Measurements from ENCODE around the gene STKLD1.

STKLD1 gene

DNA sequence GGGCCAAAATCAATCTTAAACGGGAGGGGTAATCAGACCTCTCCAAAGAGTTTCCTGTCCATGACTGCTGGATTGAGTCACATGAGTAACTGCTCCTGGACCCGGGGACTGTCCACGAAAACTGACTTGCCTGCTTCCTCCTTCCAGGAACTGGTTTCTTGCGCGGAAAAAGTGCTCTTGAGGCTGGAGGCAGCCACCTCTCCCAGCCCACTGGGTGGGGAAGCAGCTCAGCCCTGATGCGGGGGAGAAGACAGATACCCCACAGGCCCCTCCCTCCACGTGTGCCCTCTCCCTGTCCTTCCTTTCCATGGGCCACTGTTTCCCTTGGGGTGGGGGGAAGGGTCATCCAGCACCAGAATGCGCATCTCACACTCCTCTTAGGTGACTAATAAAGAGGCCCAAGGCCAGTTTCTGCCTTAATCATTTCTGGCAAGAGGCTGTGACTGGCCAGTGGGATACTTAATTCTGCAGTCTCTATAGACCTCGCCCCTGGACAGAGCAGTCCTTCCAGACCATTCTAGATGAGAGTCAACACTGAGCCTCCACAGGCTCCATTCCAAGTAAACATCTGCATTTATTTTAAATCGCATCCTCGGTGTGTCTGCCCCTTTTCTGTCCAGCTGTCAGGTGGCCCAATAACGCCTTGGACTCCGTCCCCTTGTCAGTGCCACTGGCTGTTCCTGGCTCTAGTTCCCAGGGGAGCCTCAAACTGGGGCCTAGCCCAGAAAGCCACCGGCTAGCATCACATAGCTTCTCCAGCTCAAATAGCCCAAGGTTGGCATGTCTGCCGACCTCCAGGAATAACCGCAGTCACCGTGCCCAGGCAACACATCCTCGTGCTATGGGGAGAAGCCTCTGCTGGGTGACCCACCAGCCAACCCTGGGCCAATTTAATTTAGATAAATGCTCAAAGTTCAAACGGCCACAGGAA lies 29.6 kb downstream of the STKLD1 start:
- DNase-seq (ENCODE audit: low read depth in 2 of 2, low spot score in 1 of 2) = no peak

DNA sequence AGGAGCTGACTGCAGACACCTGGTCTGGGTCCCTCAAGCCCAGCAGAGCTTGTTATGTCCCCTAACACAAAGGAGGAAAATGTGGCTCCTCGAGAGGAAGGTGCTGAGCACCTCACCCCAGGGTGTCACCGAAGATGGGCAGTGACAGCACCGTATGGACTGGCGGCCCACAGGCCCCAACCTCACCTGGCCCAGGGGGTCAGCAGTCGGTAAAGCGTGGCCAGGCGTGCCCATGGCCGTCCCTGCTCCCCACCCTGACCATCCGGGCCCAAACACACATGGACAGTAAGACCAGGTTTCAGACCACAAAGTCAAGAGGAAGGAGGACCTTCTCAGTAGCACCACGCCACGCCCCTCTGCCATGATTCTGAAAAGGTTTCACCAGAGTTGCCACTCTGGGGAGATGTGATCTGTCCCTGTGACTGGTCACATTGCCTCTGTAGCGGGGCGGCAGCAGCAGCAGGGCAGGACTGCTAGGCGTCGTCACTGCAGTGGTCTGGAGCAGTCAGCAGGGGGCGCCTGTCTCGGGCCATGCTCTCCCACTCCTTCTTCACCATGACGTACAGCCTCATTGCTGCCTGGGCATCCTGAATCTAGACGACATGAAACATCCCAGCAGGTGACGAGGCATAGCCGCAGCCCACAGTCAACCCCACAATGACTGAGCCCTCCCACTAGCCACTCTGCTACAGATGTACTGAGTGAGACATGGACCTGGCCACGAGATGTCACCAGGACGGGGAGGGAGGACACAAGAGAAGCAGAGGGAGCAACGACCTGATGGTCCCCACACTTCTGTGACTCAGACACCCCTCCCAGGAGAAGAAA lies 30.5 kb downstream of the STKLD1 start:
- peak; percentile 50 to 67 for DNase-seq (ENCODE audit: low read depth in 2 of 2, low spot score in 1 of 2)

DNA sequence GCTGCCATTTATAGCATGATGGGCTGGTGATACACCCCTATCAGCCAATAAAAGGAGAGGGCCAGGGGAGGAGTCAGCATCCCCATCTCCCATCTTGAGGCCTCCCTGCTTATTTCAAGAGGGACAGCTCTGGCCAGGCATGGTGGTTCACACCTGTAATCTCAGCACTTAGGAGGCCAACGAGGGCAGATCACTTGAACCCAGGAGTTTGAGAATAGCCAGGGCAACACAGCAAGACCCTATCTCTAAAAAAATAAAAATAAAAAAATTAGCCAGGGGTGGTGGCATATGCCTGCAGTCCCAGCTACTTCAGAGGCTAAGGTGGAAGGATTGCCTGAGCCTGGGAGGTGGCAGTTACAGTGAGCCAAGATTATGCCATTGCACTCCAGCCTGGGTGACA lies 31.9 kb downstream of the STKLD1 start:
- no peak for DNase-seq (ENCODE audit: low read depth in 2 of 2, low spot score in 1 of 2)

DNA sequence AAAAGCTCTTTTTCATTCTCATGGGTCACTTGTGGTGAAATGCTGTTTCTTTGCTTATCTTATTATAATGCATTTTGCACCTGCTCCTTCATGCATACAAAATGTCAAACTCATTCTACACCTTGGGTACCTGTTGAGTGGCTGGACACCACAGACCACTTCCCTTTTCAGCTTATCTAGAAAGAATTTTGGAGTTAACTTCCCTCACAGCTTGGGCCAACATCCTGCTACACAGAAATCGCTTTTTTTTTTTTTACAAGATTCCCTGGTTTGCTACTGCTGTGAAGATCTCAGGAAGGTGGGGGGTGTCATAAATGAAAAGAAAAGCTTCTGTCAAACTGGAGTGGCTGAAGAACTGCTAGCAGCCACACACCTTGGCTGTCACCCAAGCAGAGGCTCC lies 39.0 kb downstream of the STKLD1 start:
- DNase-seq (ENCODE audit: low read depth in 2 of 2, low spot score in 1 of 2) = no peak

DNA sequence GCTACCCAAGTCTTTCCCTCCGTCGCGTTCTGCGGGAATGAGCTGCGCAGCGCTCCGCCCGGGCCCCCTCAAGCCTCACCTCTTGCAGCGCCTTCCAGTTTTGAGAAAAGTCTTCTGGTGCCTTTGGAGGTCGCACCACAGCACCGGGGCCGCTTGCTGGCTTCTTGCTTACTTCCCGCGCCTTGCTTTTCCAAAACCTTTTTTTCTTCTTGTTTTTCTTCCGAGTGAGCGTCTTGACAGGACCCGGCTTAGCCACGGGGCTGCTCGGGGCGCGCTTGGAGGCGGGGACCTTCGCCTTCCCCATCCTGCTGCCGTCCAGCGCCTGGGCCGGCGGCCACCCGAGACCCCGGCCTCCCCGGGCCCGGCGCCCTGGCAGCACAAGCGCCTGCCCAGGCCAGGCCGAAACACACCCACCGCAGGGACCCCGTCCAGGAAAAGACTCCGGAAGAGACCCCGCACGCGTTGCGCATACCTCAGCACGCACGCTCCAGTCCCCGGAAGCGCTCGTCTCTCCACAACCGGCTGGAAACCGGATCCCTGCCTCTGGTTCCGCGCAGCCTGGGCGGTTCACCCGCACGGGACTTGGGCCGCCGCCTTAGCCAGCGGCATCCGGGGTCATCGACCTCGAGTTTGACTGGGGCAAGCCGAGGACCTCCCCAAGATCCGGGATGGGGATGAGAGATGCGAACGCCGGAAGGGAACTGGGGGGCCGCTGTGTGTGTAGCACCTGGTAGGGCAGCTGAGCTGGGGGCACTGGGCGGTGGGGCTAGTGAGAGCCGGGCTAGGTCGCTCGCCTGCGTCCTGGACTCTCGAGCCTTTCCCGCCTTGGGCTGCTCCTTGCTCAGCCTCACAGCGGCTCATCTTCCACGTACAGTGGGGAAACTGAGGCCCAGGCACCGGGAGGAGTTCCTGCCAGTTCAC lies 41.6 kb downstream of the STKLD1 start, which contains the start of gene REXO4:
TSS of gene REXO4 (minus strand) at position 470 of the 921 bp plus-strand sequence. CDS start at position 304, 166 bp downstream.
- peak; percentile 60 to 71 for DNase-seq (ENCODE audit: low read depth in 2 of 2, low spot score in 1 of 2)

DNA sequence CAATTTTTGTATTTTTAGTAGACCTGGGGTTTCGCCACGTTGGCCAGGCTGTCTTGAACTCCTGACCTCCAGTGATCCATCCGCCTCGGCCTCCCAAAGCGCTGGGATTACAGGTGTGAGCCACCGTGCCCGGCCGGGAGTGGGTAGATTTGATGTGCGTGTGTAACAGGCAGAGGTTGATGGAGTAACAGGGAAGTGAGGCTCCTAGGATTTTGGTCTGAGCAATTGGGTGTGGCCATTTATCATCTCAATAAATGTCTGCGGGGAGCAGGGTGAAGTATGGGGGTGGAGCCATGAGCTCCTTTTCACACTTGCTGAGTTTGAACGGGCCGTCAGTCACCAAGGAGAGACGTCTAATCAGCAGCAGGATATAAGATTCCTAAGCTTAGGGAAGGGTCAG lies 42.8 kb downstream of the STKLD1 start:
- DNase-seq (ENCODE audit: low read depth in 2 of 2, low spot score in 1 of 2) = no peak

DNA sequence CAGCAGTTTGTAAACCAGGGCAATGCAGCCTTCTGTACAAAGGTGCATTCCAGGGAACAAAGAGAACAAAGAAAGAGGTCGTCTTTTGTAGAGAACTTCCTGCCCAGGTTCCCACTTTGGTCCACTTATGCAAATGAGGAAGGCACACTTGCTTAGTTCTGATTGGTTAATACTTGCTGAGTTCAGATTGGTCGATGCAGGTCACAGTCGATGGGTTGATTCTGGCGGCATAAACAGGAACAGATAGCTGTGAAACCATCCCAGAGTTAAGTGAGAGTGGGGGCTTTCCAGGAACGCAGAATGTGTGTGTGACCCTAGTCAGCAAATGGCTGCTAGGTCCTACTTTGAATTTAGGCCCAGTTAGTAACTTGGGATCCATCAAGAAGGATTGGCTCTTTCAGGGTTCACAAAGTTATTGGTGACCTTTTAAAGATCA lies 44.2 kb downstream of the STKLD1 start:
- no peak for DNase-seq (ENCODE audit: low read depth in 2 of 2, low spot score in 1 of 2)

DNA sequence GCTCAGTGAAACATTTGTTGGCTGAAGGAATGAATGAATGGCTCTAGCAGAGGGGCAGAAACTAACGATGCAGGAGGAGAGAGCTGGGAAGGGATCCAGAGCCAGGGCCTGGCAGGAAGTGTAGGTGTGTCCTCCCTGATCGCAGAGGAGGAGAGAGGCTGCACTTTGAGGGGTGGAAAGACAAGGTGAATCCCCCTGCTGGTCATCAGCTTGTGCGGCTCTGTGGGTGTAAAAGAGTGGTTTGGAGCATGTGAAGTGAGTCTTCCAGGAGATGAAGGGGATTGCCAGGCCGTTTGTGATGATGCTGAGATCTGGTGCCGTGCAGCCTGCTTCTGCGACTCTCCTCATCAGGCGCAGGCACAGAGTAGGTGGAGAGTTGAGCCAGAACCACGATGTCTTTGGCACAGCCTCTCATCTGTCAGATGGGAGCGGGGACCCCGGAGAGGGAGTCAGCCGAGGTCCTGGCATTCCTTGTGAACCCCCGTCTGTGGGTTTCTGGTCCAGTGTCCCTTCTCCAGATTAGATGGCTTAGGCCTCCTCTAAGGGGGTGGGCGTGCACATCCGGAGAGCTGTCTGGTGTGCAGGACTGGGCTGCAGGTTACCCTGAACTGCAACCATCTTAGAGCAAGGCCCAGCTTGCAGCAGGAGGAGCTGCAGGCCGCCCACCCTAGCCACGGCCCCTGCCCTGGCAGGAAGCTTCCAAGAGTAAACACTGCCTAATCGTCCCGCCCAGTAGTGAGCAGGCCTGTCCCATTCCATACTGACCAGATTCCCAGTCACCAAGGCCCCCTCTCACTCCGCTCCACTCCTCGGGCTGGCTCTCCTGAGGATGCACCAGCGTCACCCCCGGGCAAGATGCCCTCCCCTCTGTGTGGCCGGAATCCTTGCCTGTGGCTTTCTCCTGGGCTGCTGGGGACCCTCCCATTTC lies 45.7 kb downstream of the STKLD1 start, which contains the start of gene ADAMTS13:
TSS of gene ADAMTS13 (plus strand) at position 753 of the 928 bp plus-strand sequence. CDS start at position 830, 77 bp downstream.
- no peak for DNase-seq (ENCODE audit: low read depth in 2 of 2, low spot score in 1 of 2)

DNA sequence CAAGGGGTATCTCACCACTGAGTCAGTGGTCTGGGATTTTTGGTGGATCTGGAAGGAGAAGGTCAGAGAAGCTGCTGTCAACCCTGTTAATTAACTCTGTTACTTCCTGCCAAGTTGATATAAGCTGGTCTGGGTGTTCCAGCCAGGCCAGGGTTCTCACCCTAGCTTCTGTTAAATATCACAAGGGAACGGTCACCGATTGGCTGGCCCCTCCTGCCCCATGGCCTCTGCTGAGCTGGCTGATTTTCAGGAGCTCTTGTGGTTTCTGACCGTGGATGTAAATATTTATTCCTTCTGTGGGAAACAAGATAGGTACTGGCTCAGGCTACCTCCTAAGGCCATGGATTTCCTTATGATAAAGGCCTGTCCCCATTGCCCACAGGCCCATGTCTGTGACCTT lies 47.0 kb downstream of the STKLD1 start:
- DNase-seq (ENCODE audit: low read depth in 2 of 2, low spot score in 1 of 2) = no peak

DNA sequence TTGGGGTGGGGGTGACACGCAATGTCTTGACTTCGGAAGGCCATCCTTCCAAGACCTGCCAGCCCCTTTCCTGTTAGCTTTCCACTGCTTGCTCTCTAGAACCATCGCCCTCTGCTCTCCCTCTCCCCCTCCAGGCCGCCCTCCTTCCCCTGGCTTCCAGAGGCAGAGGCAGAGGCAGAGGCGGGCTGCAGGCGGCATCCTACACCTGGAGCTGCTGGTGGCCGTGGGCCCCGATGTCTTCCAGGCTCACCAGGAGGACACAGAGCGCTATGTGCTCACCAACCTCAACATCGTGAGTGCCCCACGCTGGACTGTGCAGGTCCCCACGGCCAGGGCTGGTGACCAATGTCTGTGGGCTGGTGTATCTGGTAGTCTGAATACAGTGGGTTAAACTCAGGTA lies 48.0 kb downstream of the STKLD1 start:
- DNase-seq (ENCODE audit: low read depth in 2 of 2, low spot score in 1 of 2) = no peak

DNA sequence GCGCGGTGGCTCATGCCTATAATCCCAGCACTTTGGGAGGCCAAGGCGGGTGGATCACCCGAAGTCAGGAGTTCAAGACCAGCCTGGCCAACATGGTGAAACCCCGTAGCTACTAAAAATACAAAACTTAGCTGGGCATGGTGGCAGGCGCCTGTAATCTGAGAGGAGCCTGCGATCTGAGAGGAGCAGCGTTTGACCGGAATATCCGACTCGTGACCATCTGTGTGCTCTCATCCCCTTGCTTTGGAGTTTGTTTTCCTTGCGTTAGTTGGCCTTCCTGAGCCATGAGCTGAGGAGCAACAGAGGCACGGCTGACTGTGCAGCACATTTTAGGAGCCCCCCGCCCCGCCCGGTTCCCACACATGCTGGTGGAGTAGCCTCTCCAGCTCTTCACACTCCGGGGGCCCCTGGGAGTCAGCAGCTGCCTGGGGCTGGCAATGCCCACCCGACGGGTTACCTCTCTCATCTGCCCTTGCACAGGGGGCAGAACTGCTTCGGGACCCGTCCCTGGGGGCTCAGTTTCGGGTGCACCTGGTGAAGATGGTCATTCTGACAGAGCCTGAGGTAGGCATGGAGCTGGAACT lies 49.0 kb downstream of the STKLD1 start:
- DNase-seq (ENCODE audit: low read depth in 2 of 2, low spot score in 1 of 2) = no peak

DNA sequence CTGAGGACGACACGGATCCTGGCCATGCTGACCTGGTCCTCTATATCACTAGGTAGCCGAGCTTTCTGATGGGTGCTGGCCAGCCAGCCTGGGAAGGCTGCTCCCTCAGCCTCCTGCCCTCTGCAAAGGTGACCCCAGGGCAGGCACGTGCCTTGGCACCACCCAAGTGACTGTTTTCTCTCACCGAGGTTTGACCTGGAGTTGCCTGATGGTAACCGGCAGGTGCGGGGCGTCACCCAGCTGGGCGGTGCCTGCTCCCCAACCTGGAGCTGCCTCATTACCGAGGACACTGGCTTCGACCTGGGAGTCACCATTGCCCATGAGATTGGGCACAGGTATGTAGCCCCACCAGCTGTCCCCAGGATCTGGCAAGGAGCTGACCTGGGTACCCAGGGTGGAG lies 49.8 kb downstream of the STKLD1 start:
- no peak for DNase-seq (ENCODE audit: low read depth in 2 of 2, low spot score in 1 of 2)

DNA sequence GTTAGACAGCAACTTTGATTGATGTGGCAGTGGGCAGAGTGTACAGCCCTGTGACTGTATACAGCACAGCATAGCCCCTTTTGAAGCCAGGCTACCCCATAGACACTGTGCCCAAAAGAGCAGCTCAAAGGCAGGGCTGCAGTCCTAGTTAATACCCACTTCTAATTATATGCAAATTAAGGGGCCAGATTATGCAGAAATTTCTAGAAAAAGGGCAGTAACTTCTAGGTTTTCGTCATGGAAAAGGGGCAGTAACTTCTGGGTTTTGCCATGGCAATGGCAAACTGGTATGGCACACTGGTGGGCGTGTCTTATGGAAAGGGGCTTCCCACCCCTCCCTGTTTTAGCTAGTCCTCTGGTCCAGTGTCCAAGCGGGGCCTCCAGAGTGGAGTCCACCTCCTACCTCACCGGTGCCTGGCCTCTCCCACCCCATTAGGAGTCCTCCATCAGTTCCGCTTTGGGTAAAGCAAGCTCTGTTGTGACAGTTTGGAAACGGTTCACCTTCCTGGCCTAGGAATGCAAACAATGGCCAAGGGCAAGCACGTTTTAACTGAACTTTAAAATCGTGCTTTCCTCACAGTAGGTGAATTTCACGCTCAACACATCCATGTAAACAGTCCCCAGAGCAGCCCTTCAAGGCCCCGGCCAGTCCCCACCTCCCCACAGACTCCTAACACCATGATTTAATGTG lies 51.6 kb downstream of the STKLD1 start:
- DNase-seq (ENCODE audit: low read depth in 2 of 2, low spot score in 1 of 2) = no peak

DNA sequence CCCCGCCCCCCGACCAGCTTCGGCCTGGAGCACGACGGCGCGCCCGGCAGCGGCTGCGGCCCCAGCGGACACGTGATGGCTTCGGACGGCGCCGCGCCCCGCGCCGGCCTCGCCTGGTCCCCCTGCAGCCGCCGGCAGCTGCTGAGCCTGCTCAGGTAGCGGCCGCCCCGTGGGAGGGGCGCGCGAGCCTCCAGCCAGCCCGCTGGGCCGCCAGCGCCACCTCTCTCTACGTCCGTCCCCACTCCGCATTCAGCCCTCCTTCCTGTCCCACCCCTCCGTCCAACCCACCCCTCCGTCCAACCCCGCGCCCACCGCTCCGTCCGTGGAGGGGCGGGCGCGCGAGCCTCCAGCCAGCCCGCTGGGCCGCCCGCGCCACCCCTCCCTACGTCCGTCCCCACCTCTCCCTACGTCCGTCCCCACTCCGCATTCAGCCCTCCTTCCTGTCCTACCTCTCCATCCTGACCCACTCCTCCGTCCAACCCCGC lies 52.5 kb downstream of the STKLD1 start:
- DNase-seq (ENCODE audit: low read depth in 2 of 2, low spot score in 1 of 2) = no peak

DNA sequence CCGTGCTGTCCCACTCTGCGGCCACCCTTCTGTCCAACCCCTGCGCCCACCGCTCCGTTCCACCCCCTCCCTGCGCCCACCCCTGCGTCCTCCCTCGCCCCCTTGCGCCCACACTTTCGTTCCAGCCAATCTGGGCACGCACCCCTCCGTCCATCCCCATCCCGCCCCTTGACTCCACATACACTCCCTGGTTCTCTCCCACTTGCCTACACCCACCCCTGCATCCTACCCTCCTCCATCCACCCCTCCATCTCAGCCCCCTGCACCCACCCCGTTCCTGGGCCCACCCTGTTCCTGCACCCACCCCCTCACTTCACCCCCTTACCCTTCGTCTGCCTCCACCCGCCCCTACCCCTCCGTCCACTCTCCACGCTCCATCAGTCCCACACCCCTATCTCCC lies 53.0 kb downstream of the STKLD1 start:
- DNase-seq (ENCODE audit: low read depth in 2 of 2, low spot score in 1 of 2) = no peak

DNA sequence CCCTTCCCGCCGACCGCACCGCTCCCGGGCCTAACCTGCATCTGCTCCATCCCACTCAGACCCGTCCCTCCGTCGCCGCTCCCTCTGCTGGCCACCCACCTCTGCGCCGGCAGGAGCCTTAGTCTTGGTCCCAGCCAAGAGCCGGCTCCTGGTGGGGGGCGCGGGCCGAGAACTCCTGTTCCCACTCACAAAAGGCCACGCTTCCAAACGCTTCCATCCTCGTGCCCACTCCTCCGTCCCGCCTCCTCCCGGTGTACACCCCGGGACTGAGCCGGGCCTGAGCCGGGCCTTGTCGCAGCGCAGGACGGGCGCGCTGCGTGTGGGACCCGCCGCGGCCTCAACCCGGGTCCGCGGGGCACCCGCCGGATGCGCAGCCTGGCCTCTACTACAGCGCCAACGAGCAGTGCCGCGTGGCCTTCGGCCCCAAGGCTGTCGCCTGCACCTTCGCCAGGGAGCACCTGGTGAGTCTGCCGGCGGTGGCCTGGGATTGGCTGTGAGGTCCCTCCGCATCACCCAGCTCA lies 53.5 kb downstream of the STKLD1 start:
- no peak for DNase-seq (ENCODE audit: low read depth in 2 of 2, low spot score in 1 of 2)

DNA sequence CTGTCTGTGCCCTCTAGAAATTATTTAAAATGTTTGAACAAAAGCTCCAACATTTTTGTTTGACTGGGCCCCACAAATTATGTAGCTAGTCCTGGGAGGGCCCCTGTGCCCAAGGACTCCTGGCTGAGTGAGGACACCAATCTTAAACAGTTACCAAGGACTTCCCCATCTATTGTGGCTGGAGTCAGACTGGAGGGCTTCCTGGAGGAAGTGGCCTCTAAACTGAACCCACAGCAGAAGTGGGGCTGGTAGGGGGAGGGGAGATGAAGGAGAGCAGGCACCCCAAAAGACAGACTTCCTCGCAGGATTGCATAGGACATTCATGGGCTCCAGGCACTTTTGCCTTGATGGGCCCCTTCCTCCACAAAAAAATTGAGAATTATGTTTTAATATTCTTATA lies 54.1 kb downstream of the STKLD1 start:
- DNase-seq (ENCODE audit: low read depth in 2 of 2, low spot score in 1 of 2) = no peak

DNA sequence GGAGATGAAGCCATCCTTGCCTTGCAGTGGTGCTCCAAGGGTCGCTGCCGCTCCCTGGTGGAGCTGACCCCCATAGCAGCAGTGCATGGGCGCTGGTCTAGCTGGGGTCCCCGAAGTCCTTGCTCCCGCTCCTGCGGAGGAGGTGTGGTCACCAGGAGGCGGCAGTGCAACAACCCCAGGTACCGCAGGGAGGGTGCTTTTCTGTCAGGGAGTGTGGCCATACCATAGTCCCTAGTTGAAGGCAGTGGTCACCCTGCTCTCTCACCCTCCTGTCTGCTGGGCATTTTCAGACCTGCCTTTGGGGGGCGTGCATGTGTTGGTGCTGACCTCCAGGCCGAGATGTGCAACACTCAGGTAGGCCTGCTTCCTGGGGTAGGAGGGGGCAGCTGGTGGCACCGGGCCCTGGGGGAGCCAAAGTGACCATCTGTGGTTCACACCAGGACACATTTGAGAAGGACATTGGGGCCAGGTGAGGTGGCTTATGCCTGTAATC lies 57.2 kb downstream of the STKLD1 start:
- DNase-seq (ENCODE audit: low read depth in 2 of 2, low spot score in 1 of 2) = no peak

Data from stimulated activated CD8-positive, alpha-beta memory T cell treated with anti-CD3 and anti-CD28 coated beads, Interleukin-4, amount 100 ng/mL, for 4 hours (primary cell).